Hematopoietic multipotent progenitor cell treated with erythropoietin and hydrocortisone succinate and interleukin-3 and kit ligand, for 4 days (in vitro differentiated cells): ENCODE data around the gene KLRC3.
"Not testable (repeated sequence)": the region's sequence is repeated elsewhere in the genome, so short reads cannot be mapped to it uniquely, and the experiment has no call there.

Experiments
- DNase-seq: peaks from one replicate; pipeline ENCODE4 v3.0.0-alpha.2; 2015

KLRC3 gene

DNA sequence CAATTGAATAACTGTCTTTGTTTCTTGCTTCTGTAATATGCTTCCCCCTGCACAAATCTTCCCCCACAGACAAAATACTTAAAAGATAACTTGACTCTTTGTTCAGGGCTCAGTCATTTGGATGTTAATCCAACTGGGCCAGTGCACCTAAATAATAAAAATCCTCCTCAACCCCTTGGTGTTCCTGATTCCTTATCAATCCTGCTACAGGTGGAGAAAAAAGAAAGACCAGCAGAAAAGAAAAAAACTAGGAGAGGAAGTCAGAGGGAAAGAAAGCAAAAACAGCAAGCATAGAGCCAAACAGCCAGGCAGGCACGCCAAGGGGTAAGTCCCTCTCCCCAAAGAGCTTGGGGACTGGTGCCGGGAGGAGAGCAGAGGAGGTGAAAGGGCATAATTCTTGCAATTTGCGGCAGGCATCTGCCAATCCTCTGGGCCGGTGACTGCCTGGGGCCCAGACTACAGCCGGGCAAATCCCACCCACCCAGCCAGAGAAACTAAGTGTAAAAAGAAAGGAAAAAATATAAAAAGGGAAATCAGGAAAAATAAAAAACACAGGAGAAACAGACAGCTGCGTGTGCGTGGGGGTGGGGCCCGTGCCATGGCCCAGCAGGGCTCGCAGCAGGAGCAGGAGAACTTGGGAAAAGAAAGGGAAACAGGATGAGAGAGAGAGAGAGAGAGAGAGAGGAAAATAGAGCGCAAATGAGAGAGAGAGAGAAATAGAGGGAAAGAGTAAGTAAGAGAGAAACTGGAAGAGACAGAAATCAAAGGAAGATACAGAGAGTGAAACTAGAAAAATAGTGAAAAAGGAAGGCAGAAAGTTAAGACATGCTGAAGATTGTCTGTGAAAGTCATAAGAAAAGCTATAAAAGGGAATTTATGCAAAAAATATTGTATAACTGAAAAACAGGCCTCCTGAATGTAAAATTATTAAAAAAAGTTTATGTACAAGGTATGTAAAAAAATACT, 51.9 kb downstream of the KLRC3 start:
- DNase-seq, result no peak

DNA sequence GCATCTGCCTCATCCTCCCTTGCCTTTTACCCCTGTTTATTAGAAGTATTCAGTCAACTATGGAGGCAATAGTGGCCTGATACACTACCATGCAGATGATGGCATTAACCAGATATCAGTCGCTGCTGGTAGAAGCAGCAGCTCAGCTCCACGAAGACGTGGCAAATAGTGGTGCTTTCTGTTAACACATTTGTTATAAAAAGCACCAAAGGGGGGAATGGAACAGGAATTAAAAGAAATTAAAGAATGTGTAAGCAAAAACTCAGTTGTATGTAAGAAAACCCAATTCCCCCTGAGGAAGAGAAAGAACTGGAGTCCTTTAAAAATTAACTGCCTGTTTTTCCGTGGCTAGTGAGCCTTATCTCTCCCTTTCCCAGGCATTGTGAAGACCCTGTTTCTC, 52.7 kb downstream of the KLRC3 start:
- DNase-seq, result not testable (repeated sequence)

DNA sequence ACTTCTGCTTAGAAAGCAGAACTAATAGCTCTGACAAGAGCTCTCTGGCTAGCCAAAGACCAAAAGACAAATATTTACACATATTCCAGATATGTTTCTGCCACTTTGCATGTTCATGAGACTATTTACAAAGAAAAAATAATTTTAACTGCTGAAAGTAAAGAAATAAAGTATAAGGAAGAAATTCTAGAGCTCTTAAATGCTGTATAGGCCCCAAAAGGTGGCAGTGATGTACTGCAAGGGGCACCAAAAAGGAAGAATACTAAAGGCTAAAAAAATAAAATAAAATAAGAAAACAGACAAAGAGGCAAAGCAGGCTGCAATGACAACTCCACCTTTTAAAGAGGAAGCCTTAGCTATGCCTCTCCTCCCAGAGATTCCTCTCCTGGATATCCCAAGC, 53.5 kb downstream of the KLRC3 start:
- peak; percentile 79 for DNase-seq

DNA sequence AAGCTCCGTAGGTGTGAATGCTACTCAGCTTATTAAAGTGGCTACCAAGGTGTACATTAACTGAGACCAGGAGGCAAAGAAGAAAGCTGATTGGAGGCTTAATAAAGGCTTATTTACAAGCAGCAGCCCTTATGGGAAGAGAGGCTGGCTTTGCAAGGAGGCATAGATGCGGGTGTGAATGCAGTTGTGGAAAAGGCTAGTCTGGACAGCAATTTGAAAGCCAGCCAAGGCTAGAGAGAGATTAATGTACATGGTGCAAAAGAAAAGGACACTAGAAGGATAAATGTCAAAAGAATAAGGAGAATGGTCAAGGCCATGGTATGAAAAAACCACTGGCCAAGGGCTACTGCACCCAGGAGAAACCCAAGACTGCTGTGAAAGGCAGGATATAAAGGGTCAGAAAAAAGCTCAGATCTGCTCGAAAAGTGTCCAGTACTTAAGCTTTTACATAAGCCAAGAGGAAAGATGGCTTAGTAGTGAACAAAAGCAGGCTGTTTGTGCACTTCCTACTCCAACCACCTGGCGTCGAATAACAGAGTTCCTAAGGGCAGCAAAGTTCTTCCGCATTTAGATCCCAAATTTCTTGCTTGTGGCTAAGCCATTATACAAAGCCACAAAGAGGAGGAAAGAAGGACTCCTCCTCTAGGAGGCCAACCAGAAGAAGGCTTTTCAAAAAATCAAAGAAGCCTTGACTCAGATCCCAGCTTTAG, 54.5 kb downstream of the KLRC3 start:
- DNase-seq, result peak; percentile 56

DNA sequence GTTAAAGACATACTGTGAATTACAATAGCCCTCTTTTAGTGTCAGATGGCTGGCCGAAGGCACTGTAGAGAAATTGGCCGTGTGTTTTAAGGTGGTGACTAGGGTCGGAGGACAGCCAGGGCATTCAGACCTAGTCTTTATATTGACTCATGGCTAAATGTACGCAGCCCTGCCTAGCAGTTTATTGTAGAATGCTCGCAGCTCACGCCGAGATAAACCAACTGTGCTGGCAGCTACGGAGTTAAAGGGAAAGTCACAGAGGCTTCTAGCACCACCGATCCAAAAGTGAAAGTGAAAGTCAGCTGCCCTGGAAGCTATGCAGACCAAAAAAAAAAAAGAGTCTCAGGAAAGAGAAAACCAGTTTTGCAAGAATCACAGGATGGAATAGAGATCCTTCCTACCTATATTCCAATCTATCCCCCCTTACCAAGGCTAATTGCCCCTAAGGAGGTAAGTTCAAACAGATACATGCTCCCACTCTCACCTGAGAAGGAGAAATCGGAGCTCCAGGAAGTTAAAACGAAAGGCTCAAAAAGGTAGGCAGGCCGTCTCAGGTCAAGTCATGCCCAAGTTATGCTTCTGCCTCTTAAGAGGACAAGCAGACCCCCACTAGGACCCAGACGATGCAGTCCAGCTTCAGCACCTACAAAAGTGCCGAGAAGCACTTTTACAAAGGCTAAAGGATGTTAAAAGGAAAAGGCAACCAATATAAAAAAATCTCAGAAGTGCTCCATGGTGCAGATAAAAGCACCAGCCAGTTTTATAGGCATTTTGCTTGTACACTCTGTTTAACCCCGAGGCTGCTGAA, 55.4 kb downstream of the KLRC3 start:
- peak; percentile 92 for DNase-seq

DNA sequence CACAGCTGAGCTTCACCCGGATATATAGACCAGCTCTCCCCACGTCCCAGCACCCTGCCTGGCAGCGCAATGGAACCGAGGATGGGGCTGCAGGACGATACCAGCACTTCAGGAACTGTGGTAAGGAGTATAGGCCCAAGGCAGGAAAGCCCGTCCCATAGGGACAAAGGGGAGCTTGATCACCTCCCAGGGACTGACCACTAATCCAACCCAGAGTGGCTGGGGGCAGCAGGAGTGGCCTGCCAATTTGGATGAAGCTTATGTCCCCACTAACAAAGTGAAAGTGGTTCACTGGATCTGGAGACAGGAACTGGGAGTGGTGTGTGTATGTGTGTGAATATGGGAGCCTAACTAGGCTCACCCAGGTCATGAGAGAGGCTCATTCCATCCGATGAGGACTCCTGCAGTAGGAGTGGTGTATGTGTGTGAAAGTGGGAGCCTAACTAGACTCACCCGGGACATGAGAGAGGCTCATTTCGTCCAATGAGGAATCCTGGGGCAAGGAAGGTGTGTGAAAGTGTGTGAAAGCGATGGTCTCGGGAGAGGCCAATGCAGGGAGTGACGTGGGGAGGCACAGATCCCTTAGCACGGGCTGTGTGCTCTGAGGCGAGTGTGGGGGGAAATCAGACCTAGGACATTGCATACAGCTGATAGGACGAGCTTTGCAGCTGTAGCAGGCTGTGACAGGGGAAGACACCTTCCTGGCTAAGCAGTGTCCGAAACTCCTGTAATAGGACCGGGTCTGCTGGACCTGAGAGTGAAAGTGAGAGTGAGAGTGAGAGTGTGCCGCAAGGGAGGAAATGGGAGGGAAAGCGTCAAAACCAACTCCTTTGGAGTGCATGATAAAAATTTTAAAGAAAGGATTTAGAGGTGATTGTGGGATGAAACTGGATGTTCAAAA, 56.2 kb downstream of the KLRC3 start:
- DNase-seq, result peak; percentile 68

DNA sequence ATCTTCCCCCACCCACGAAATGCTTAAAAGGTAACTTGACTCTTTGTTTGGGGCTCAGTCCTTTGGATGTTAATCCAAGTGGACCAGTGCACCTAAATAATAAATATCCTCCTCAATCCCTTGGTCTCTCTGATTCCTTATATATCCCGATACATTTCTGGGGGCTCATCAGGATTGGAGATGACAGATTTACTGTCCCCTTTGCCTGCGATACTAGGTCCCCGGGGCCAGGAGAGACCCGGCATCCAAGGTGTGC, 56.8 kb downstream of the KLRC3 start:
- DNase-seq, result no peak

DNA sequence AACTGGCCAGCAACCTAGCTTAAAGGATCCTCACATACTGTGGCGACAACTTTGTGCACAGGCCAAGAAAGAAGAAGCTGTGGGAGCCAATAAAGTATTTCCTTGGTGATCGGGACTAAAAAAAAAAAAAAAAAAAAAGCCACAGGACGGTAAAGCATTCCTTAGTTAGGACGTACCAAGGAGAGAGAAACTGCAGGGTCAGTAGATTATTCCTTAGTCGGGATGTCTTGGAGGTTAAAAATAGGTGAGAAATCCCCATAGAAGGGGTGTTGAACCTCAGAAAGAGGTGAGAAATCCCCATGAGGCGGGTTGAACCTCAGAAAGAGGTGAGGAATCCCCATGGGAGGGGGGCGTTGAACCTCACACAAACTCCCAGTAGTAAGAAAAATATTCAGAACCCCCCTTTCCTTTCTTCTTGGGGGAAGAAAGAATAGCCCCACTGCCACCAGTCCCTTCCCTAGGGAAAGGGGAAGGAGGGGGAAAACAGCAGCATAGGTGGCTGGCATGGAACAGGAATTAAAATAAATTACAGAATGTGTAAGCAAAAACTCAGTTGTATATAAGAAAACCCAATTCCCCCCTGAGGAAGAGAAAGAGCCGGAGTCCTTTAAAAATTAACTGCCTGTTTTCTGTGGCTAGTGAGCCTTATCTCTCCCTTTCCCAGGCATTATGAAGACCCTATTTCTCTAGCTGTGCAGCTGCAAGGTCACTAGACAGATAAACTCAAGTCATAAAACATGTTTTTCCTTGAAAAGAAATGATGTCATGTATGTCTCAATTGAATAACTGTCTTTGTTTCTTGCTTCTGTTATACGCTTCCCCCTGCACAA, 57.4 kb downstream of the KLRC3 start:
- peak; percentile 87 for DNase-seq

DNA sequence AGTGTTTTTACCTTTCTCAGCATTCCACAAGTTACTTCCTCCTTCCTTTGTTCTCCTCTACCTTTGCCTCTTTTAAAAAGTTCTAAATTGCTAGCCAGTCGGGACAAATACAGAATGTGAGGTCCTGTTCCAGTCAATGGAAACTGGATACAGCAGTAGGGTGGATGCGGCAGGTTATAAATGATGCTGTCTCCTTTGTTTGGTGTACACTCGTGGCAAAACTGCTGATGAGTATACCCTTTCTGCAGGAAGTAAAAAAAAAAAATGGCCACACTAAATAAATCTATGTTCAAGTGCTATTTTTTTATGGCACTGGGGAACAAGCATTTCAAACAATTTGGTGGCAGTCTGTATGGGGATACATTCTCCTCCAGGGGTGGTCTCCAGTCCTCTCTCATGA, 58.1 kb downstream of the KLRC3 start:
- DNase-seq, result peak; percentile 30
